OCI-LY1 (cell line): ENCODE results near the gene ZNF711.
"Not testable (repeated sequence)": the region's sequence is repeated elsewhere in the genome, so short reads cannot be mapped to it uniquely, and the experiment has no call there.

Experiments
- H2AFZ ChIP-seq: fragments of 200-600 bp; sonication (generic), shearing (Covaris generic); 2 replicates; pipeline ENCODE4 v1.6.0; 2014; ENCODE audit warnings: antibody characterized with exemption, mild to moderate bottlenecking, low read length
- H3F3A ChIP-seq: fragments of 200-600 bp; sonication (generic), shearing (Covaris generic); 2 replicates; pipeline ENCODE4 v1.6.0; 2014; ENCODE audit warnings: mild to moderate bottlenecking, antibody characterized with exemption, low read length, moderate library complexity; ENCODE audit not compliant: insufficient read depth
- H3K27ac ChIP-seq: fragments of 200-600 bp; sonication (generic); 2 replicates; pipeline ENCODE4 v1.5.1; 2014; ENCODE audit warnings: low read length, mixed run types, mild to moderate bottlenecking, low read depth; ENCODE audit not compliant: poor library complexity, severe bottlenecking
- H3K27me3 ChIP-seq: fragments of 200-600 bp; sonication (generic); 2 replicates; pipeline ENCODE4 v1.6.0; 2014; ENCODE audit warnings: antibody characterized with exemption, mild to moderate bottlenecking, low read length, moderate library complexity; ENCODE audit not compliant: insufficient read depth
- H3K36me3 ChIP-seq: fragments of 200-600 bp; sonication (generic); 2 replicates; pipeline ENCODE4 v1.6.1; 2014; ENCODE audit warnings: mild to moderate bottlenecking, antibody characterized with exemption, low read length, moderate library complexity, mixed read lengths; ENCODE audit not compliant: insufficient read depth
- H3K4me1 ChIP-seq: fragments of 200-600 bp; sonication (generic); 2 replicates; pipeline ENCODE4 v1.5.1; 2014; ENCODE audit warnings: mild to moderate bottlenecking, low read length, moderate library complexity; ENCODE audit not compliant: insufficient read depth, severe bottlenecking
- H3K4me2 ChIP-seq: fragments of 200-600 bp; sonication (generic), shearing (Covaris generic); 2 replicates; pipeline ENCODE4 v1.6.1; 2014; ENCODE audit warnings: low read length
- H3K4me3 ChIP-seq: fragments of 200-600 bp; sonication (generic); 2 replicates; pipeline ENCODE4 v1.5.1; 2014; ENCODE audit warnings: low read length, low read depth, mild to moderate bottlenecking, mixed read lengths; ENCODE audit not compliant: poor library complexity, severe bottlenecking
- H3K79me2 ChIP-seq: fragments of 200-600 bp; shearing (Covaris generic); 2 replicates; pipeline ENCODE4 v1.6.1; 2016; ENCODE audit warnings: mixed run types, low read length, mixed read lengths; ENCODE audit not compliant: insufficient read depth
- H3K9ac ChIP-seq: fragments of 200-600 bp; sonication (generic), shearing (Covaris generic); 2 replicates; pipeline ENCODE4 v1.6.1; 2014; ENCODE audit warnings: mild to moderate bottlenecking, low read length, mixed read lengths
- H3K9me2 ChIP-seq: fragments of 200-600 bp; sonication (generic), shearing (Covaris generic); 2 replicates; pipeline ENCODE4 v1.6.1; 2014; ENCODE audit warnings: low read depth, mild to moderate bottlenecking, low read length, mixed read lengths
- H3K9me3 ChIP-seq: fragments of 200-600 bp; shearing (Covaris generic); 2 replicates; pipeline ENCODE4 v1.6.1; 2014; ENCODE audit warnings: low read length, mixed read lengths
- H4K20me1 ChIP-seq: fragments of 200-600 bp; sonication (generic), shearing (Covaris generic); 2 replicates; pipeline ENCODE4 v1.6.0; 2016; ENCODE audit warnings: mild to moderate bottlenecking, low read length; ENCODE audit not compliant: insufficient read depth
- CTCF ChIP-seq: fragments of 200-600 bp; sonication (generic), shearing (Covaris generic); IDR thresholded peaks from 2 replicates; pipeline ENCODE4 v1.5.1; 2017; ENCODE audit warnings: mild to moderate bottlenecking, antibody characterized with exemption, low read length, moderate library complexity, mixed read lengths
- EZH2 ChIP-seq: fragments of 200-600 bp; sonication (generic), shearing (Covaris generic); IDR thresholded peaks from 2 replicates; pipeline ENCODE4 v1.8.0; 2017; ENCODE audit warnings: borderline replicate concordance, mixed run types, mild to moderate bottlenecking, antibody characterized with exemption, low read length, moderate library complexity, mixed read lengths

The ZNF711 gene

GRCh38 chrX:85288992-85289723 is 45.4 kb downstream of the ZNF711 start:
- no peaks in the 10 kb centered on the region; the same call in 1 of the 2 replicates for H3K36me3 ChIP-seq
- no peak overlapping the region for H3K27ac ChIP-seq
- no peaks in the 10 kb centered on the region for H3K79me2 ChIP-seq
- no peak overlapping the region for H3K9ac ChIP-seq
- H2AFZ ChIP-seq = no peak overlapping the region
- no peak for TF ChIP-seq CTCF
- no peak for TF ChIP-seq EZH2
- H4K20me1 ChIP-seq = no peaks in the 10 kb centered on the region
- H3K4me2 ChIP-seq = no peak overlapping the region
- H3K9me3 ChIP-seq = no peaks in the 10 kb centered on the region
- no peaks in the 10 kb centered on the region for H3F3A ChIP-seq
- H3K27me3 ChIP-seq = no peaks in the 10 kb centered on the region
- no peak overlapping the region for H3K4me3 ChIP-seq
- H3K9me2 ChIP-seq = no peaks in the 10 kb centered on the region
- no peaks in the 10 kb centered on the region for H3K4me1 ChIP-seq

GRCh38 chrX:85303544-85303943 is 59.8 kb downstream of the ZNF711 start:
- Histone ChIP-seq H3K9me2 (no peaks in the 10 kb centered on the region), H2AFZ (no peak overlapping the region), H3K79me2 (no peaks in the 10 kb centered on the region), H3K4me2 (no peak overlapping the region), H4K20me1 (no peaks in the 10 kb centered on the region), H3K4me1 (no peaks in the 10 kb centered on the region), H3K27ac (no peak overlapping the region), H3K4me3 (no peak overlapping the region), H3K9me3 (no peaks in the 10 kb centered on the region), H3F3A (no peaks in the 10 kb centered on the region), H3K36me3 (peaks cover 27% of the 10 kb centered on the region), H3K27me3 (no peaks in the 10 kb centered on the region), H3K9ac (no peak overlapping the region)
- TF ChIP-seq CTCF (no peak), EZH2 (no peak)

- H4K20me1 ChIP-seq = no peaks in the 10 kb centered on the region
- no peaks in the 10 kb centered on the region for H3F3A ChIP-seq
- H3K4me3 ChIP-seq = no peak overlapping the region
- no peaks in the 10 kb centered on the region for H3K4me1 ChIP-seq
- TF ChIP-seq EZH2 (no peak), CTCF (peak; percentile 7; the same call in 1 of the 2 replicates)
- no peaks in the 10 kb centered on the region for H3K27me3 ChIP-seq
- no peak overlapping the region for H3K9ac ChIP-seq
- H3K4me2 ChIP-seq = no peak overlapping the region
- no peak overlapping the region for H3K27ac ChIP-seq
- H3K9me2 ChIP-seq = no peaks in the 10 kb centered on the region
- H3K36me3 ChIP-seq = peaks cover 7% of the 10 kb centered on the region
- no peaks in the 10 kb centered on the region for H3K79me2 ChIP-seq
- H3K9me3 ChIP-seq = no peaks in the 10 kb centered on the region
- no peak overlapping the region for H2AFZ ChIP-seq
Observed at GRCh38 chrX:85309717-85310116, 65.9 kb downstream of the ZNF711 start.

- not testable (repeated sequence) for H3K4me3 ChIP-seq, H3F3A ChIP-seq, H3K9ac ChIP-seq, H3K27ac ChIP-seq, H3K4me2 ChIP-seq, H3K9me2 ChIP-seq, H3K36me3 ChIP-seq, H4K20me1 ChIP-seq, H3K79me2 ChIP-seq, H3K9me3 ChIP-seq, H2AFZ ChIP-seq, H3K4me1 ChIP-seq, H3K27me3 ChIP-seq
Observed at GRCh38 chrX:85311348-85311747, 67.6 kb downstream of the ZNF711 start.
